ENCODE measurements around the gene PHF23. TPM values are rescaled to one million over a fixed set of nuclear protein-coding genes. Genes with fewer than 3 reads are reported as not detected.
A peak's percentile ranks its signal among the peaks of the same experiment; 100 is the strongest.

Gene PHF23
- total and polyA plus RNA-seq, 9 of the 15 experiments (the other 6 are each of a cell fraction or from before 2014, with no cell fraction given): 7.4 to 87.5 (median 33.7) TPM

DNA sequence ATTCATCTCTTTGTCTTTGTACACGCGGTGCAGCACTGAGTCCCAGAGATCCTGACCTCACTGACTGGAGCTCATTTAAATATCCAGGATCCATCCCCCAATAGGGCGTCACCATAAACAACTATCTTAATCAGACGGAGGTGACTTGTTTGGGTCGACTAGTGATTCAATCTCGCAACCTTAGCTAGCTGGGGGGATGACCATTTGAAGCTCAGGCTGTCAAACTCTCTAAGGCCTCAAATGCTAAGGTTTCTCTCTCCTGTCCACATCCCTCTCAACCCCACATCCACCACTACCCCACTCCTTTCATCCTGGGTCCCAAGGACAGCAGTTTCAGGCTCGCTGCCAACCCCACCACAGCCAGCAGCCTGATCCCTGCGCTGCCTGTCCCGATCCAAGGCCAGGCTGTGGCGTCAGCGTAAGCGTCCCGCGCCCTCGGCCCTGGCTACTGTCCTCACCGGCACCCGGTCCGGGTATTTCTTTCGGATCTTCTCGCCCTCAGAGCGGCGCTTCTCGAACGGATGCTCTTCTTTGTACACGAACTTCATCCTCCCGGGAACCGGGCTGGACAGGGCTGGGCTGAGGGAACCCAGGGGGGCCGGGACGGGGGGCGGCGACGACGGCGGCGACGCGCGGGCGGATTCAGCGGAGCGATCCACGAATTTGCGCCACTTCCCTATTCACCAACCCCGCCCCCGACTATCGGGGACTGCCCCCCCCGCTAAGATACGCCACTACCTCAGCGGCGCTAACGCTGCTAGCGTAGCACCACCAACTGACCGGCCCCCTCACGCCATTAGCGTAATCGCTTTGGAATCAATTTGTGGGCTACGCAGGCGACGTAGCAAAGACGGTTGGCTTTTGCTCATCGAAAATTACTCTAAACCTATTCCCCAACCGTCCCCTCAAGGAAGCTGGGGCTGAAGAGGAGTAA, 2.8 kb upstream of the PHF23 start, which contains the start of gene GABARAP (continued):
- TF ChIP-seq, protein P1, sequence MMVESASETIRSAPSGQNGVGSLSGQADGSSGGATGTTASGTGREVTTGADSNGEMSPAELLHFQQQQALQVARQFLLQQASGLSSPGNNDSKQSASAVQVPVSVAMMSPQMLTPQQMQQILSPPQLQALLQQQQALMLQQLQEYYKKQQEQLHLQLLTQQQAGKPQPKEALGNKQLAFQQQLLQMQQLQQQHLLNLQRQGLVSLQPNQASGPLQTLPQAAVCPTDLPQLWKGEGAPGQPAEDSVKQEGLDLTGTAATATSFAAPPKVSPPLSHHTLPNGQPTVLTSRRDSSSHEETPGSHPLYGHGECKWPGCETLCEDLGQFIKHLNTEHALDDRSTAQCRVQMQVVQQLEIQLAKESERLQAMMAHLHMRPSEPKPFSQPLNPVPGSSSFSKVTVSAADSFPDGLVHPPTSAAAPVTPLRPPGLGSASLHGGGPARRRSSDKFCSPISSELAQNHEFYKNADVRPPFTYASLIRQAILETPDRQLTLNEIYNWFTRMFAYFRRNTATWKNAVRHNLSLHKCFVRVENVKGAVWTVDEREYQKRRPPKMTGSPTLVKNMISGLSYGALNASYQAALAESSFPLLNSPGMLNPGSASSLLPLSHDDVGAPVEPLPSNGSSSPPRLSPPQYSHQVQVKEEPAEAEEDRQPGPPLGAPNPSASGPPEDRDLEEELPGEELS (CRISPR knock-in tag; IDR thresholded peaks at IDR 0.05; ENCODE audit: borderline replicate concordance): no peak
- 0 out of 2 replicates have a peak, but pooled peaks have one; percentile 32 for TF ChIP-seq NR2F6 (CRISPR knock-in tag; IDR thresholded peaks at IDR 0.05)
- TF ChIP-seq, protein P2, sequence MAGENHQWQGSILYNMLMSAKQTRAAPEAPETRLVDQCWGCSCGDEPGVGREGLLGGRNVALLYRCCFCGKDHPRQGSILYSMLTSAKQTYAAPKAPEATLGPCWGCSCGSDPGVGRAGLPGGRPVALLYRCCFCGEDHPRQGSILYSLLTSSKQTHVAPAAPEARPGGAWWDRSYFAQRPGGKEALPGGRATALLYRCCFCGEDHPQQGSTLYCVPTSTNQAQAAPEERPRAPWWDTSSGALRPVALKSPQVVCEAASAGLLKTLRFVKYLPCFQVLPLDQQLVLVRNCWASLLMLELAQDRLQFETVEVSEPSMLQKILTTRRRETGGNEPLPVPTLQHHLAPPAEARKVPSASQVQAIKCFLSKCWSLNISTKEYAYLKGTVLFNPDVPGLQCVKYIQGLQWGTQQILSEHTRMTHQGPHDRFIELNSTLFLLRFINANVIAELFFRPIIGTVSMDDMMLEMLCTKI (IDR thresholded peaks at IDR 0.05; ENCODE audit: partially characterized antibody): no peak
- TF ChIP-seq CSDE1 (IDR thresholded peaks at IDR 0.05): no peak
- TF ChIP-seq ZNF146 (CRISPR knock-in tag; IDR thresholded peaks at IDR 0.05; ENCODE audit: unreplicated experiment): no peak
- TF ChIP-seq MYNN (IDR thresholded peaks at IDR 0.05): no peak
- no peak for TF ChIP-seq MYNN (CRISPR knock-in tag; IDR thresholded peaks at IDR 0.05)
- TF ChIP-seq EZH2 (IDR thresholded peaks at IDR 0.05; ENCODE audit: borderline replicate concordance, low read depth, low read length): no peak
- TF ChIP-seq, protein P3, sequence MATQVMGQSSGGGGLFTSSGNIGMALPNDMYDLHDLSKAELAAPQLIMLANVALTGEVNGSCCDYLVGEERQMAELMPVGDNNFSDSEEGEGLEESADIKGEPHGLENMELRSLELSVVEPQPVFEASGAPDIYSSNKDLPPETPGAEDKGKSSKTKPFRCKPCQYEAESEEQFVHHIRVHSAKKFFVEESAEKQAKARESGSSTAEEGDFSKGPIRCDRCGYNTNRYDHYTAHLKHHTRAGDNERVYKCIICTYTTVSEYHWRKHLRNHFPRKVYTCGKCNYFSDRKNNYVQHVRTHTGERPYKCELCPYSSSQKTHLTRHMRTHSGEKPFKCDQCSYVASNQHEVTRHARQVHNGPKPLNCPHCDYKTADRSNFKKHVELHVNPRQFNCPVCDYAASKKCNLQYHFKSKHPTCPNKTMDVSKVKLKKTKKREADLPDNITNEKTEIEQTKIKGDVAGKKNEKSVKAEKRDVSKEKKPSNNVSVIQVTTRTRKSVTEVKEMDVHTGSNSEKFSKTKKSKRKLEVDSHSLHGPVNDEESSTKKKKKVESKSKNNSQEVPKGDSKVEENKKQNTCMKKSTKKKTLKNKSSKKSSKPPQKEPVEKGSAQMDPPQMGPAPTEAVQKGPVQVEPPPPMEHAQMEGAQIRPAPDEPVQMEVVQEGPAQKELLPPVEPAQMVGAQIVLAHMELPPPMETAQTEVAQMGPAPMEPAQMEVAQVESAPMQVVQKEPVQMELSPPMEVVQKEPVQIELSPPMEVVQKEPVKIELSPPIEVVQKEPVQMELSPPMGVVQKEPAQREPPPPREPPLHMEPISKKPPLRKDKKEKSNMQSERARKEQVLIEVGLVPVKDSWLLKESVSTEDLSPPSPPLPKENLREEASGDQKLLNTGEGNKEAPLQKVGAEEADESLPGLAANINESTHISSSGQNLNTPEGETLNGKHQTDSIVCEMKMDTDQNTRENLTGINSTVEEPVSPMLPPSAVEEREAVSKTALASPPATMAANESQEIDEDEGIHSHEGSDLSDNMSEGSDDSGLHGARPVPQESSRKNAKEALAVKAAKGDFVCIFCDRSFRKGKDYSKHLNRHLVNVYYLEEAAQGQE (IDR thresholded peaks at IDR 0.05; ENCODE audit: borderline replicate concordance): no peak
- TF ChIP-seq, protein P3 (CRISPR knock-in tag; IDR thresholded peaks at IDR 0.05; ENCODE audit: low read depth): no peak
- no peak for TF ChIP-seq MAFF (IDR thresholded peaks at IDR 0.05; ENCODE audit: low read length)
- TF ChIP-seq XRCC3 (IDR thresholded peaks at IDR 0.05): no peak
- peak; percentile 97 for TF ChIP-seq SRSF1 (IDR thresholded peaks at IDR 0.05; ENCODE audit: low read depth, low read length)
- TF ChIP-seq TCF7 (IDR thresholded peaks at IDR 0.05; ENCODE audit: borderline replicate concordance): 0 out of 2 replicates have a peak, but pooled peaks have one; percentile 25

All from K562 (cell line).